HG03060 (cell line): Measurements from ENCODE around the gene NASP.
"Not testable (repeated sequence)": the region's sequence is repeated elsewhere in the genome, so short reads cannot be mapped to it uniquely, and the experiment has no call there.

Experiments
- ATAC-seq: cut with Tn5 transposase; IDR thresholded peaks from one replicate; pipeline ENCODE4 v1.9.1; 2021; ENCODE audit warnings: low read depth, moderate number of reproducible peaks; ENCODE audit not compliant: unreplicated experiment

Gene NASP

DNA sequence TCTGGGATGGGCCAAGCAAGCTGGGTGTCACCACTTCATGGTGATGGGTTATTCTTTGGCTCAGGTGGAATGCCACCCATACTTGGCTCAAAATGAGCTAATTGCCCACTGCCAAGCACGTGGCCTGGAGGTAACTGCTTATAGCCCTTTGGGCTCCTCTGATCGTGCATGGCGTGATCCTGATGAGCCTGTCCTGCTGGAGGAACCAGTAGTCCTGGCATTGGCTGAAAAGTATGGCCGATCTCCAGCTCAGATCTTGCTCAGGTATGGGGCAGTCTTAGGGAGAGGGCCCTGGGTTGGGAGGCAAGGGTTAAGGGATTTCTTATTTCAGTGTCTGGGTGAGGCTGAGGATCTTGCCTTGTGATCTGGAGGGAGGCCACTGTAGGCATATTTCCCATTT, 15.4 kb upstream of the NASP start:
- no peak for ATAC-seq

DNA sequence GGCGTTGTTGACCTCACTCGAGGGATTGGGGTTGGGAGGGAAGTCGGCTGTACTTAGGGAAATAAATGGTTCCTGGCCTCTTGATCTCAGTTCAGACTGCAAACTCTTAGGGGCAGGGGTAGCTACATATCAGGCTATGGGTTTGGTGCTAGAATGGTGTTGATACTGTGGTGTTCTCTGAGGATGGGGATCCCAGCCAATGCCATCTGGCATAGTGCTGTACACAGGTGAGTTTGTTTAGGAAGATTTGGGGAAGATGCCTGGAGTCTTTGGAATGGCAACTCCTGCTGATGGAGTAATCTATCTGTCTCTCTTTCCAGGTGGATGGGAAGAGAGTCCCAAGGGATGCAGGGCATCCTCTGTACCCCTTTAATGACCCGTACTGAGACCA, 14.3 kb upstream of the NASP start:
- no peak for ATAC-seq

DNA sequence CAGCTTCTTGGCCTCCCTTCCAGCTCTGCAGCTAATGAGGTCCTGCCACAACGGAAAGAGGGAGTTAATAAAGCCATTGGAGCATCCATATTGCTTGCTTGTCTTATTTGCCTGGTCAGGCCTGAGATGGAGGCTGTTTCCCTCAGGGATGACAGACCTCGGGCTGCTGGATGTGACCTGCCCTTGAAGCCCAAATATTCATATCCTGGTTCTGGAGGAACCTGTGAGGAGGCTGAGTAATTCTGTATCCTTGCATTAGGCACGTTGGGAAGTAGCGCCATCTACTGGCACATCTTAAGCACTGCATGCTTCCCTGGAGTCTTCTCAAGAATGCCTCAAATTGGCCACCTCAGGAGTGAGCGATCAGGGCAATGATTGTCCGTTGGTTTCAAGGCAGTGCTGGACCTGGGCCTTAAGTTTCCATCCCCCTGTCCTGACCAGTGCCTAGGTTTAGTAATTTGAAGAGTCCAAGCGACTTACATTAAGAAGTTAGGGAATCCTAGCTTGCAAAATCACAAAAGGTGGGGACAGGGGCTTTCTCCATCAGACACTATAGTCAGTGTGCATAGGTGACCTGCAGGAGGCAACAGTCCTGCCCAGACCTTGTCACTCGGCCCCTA, 13.8 kb upstream of the NASP start:
- ATAC-seq = no peak

DNA sequence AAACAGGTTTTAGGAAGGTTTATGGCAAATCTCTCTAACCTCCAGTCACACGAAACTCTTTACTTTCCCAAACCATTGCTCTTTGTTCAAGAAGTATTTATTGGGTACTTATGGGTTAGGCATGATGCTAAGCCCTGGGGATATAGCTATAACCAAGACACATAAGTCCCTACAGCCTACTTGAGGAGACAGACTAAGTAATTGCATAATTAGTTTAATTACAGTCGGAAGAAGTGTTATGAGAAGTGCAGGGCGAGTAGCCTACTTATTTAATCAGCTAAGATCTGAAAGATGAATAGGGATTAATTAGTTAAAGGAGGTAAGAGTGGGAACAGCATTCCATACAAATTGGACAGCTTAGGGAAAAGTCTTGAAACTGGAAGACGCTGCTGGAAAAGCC, 13.2 kb upstream of the NASP start:
- ATAC-seq = no peak

DNA sequence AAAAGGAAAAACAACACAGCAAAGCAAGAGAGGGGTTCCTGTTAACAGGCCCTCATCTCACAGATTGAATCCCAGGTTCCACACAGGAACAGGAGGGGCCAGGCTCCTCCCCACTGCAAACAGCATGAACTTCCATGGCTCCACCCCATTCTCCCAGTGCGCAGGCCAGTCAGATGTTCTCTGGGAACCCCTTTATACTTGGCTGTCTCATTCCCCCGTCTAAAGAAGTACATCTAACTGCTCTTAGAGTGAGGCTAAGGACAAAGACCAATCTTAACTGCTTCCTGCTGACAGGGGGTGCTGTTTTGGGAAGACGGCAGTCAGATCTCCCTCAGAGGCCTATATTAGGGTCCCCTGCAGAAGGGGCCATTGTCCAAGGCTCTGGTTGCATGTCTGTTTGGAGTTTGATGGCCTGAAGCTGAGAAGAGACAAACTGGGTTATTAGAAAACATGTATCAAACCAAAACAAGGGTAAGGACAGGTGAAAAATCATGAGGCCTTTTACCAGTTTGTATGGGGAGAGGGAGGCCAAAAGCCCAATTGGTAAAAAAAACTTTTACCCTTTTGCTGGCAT, 10.5 kb upstream of the NASP start:
- ATAC-seq = no peak

DNA sequence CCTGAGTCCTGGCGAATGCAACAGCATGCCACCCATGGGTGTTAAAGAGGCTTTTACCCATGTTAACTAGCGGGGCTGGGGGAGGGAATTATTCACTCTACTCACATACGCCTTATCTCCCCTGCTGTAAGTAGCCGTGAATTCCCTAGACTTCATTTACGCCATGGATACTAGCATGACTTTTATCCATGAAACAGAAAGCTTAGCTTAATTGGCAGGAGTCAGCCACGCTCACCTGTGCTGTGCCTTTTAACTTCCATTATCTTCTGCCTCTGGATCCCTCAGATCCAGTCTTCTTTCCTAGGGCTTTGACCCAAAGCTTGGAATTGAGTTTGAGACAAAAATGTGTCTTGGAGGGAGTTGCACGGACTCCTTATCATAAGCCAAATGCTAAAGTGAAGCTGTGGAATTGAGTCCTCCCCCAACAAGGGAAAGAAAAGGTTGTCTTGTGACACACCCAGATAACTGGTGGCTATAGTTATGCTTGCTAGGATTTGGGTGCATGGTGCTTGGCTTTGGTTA, 9.7 kb upstream of the NASP start:
- no peak for ATAC-seq

DNA sequence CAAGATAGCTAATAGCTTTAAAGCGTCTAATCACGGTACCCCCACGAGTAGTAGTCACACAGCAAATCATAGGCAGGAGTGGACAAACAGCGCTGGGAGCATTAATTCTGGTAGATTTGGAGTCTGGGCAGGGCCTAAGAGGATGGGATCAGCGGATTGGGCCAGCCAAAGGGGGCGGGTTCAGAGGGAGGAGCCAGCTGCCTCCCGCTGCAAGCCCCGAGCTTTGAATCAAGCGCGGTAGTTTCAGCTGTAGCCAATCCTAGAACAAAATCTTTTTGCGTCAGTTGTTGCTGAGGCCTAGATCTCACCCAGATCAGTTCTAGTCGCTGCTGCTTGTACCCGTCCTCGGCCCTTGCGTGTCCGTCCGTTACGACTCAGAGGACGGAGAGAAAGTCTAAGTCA, 576 bp upstream of the NASP start:
- ATAC-seq = peak; percentile 63

DNA sequence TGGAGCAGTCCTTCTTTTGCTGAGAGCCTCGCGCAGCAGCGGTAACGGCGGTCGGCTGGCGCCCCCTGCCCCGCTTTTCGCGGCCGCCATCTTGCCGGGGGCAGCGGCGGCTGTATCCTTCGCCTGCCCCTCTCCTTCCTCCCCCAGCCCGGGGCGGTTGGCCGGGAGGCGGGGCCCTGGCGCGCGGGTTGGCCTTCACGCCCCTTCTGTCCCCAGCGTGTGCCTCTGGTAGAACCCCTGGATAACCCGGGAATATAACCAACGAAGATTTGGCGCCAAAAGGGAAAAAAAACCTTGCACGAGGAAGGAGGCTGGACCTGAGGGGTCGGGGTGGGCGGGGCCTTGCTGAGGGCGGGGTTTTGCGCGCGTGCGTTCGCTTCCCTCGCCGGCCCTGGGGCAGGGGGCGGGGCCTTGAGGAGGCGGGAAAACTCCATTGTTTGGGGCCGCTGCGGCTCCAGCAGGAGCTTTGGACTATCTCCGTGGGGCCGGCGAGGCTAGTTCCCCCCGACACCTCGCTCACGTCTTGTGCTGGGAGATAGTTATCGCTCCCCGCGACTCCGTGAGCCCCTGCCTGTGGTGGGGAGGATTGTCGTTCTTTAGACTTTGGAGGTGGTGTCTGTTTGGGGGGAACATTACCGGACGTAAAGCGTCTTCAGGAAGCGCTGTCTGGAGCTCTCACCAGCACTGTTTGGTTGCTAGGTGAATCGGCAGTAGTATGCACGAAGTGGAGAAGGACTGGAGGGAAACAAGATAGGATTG, 689 bp downstream of the NASP start:
- no peak for ATAC-seq

DNA sequence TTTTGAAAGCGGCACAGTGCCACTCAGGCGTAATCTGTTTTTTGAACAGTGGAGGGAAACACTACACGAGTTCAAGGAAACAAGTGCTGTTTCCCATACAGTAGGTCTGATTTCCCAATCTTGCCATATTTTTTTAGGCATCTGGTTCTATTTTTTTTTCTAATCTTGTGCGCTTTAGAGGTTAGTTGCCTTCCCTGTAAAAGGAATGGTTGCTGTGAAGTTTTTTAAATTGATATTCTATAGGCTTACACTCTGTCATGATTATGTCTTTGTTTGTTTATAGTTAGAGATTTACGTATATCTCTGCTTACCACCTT, 1.2 kb downstream of the NASP start:
- ATAC-seq = no peak

DNA sequence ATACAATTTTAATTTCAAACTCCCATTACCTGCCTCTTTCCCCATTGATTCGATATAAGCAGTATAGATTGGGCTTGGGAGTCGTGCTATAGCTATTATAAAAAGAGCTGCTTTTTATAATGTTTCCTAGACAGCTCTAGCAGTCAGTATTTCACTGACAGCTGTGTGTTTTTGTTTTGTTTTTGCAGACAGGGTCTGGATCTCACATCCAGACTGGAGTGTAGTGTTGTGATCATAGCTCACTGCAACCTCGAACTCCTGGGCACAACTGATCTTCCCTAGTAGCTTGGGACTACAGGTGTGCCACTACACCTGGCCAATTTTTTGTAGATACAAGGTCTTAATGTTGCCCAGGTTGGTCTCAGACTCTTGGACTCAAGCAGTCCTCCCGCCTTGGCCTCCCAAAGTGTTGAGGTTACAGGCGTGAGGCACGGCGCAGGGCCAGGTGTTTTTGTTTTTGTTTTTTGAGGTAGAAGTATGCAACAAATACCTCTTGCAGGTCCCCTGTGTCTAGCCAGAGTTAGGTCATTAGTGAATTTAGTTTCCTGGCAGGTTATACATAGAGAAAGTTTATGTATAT, 1.7 kb downstream of the NASP start:
- no peak for ATAC-seq

DNA sequence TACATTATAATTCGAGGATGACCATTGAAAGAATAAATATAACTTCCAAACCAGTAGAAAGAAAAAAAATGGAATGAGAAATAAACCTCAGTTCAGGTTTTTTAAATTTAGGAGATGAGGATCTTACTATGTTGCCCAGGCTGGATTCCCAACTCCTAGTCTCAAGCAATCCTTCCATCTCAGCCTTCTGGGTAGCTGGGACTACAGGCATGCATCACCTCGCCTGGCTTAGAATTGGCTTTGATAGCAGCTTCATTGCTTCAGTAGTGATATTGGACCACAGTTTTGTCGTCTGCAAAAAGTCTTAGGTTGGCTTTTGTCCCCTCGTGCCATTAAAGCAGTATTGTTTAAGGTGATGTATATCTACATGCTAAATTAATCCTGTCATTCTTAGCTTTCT, 2.9 kb downstream of the NASP start:
- ATAC-seq = no peak

DNA sequence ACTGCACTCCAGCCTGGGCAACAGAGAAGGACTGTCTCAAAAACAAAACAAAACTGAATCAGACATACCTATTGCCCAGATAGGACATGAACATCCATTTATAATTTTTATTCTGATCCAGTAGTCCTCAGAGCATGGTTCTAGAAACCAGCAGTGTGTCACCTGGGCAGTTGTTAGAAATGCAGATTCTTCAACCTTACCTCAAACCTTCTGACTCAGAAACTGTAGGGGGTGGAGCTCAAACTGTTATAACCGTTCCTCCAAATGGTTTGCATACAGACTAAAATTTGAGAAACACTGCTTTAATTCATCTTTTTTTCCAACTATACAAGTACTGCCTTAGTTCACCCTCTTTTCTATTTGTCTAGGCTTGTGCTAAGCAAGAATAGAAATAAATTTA, 6.0 kb downstream of the NASP start:
- no peak for ATAC-seq

DNA sequence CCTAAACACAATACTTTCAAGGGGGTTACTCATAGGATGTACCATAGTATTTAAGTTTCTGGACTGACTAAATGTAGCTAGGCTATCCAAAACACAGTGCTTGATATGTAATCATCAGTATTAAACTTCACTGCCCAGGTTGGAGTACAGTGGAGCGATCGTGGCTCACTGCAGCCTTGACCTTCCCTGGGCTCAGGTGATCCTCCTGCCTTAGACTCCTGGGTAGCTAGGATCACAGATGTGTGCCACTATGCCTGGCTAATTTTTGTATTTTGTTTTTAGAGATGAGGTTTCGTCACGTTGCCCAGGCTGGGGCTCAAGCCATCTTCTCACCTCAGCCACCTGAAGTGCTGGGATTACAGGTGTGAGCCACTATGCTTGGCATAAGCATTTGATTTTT, 10.6 kb downstream of the NASP start:
- no peak for ATAC-seq

DNA sequence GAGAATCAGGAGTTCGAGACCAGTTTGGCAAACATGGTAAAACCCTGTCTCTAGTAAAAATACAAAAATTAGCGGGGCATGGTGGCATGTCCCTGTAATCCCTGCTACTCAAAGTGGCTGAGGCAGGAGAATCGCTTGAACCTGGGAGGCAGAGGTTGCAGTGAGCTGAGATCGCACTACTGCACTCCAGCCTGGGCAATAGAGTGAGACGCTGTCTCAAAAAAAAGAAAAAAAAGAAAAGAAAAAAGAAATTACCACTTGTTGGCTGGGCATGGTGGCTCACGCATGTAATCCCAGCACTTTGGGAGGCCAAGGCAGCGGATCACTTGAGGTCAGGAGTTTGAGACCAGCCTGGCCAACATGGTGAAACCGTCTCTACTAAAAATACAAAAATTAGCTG, 12.9 kb downstream of the NASP start:
- not testable (repeated sequence) for ATAC-seq

DNA sequence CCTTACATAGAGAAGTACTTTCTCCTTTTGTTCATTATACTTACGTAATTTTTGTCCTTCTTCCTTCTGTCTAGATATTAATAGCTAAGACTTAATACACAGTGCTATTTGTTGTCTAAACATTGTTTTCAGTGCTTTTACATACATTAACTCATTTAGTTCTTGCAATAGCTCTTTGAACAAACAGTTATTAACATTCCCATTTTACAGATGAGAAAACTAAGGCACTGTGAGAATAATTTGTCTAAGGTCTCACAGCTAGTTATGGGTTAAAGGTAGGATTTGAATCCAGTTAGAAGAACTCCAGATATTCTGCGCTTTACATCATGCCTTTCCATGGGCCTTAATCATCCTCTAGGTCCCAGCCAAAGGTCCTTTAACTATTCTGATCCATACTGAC, 20.4 kb downstream of the NASP start:
- ATAC-seq = no peak

DNA sequence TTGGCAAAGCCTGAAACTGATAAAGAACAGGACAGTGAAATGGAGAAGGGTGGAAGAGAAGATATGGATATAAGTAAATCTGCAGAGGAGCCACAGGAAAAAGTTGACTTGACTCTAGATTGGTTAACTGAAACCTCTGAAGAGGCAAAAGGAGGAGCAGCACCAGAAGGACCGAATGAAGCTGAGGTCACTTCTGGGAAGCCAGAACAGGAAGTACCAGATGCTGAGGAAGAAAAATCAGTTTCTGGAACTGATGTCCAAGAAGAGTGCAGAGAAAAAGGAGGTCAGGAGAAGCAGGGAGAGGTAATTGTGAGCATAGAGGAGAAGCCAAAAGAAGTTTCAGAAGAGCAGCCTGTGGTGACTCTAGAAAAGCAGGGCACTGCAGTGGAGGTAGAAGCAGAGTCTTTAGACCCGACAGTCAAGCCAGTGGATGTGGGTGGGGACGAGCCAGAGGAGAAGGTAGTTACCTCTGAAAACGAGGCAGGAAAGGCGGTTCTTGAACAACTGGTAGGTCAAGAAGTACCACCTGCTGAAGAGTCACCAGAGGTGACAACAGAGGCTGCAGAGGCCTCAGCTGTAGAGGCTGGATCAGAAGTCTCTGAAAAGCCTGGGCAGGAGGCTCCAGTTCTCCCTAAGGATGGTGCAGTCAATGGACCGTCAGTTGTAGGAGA, 23.7 kb downstream of the NASP start:
- ATAC-seq = no peak

DNA sequence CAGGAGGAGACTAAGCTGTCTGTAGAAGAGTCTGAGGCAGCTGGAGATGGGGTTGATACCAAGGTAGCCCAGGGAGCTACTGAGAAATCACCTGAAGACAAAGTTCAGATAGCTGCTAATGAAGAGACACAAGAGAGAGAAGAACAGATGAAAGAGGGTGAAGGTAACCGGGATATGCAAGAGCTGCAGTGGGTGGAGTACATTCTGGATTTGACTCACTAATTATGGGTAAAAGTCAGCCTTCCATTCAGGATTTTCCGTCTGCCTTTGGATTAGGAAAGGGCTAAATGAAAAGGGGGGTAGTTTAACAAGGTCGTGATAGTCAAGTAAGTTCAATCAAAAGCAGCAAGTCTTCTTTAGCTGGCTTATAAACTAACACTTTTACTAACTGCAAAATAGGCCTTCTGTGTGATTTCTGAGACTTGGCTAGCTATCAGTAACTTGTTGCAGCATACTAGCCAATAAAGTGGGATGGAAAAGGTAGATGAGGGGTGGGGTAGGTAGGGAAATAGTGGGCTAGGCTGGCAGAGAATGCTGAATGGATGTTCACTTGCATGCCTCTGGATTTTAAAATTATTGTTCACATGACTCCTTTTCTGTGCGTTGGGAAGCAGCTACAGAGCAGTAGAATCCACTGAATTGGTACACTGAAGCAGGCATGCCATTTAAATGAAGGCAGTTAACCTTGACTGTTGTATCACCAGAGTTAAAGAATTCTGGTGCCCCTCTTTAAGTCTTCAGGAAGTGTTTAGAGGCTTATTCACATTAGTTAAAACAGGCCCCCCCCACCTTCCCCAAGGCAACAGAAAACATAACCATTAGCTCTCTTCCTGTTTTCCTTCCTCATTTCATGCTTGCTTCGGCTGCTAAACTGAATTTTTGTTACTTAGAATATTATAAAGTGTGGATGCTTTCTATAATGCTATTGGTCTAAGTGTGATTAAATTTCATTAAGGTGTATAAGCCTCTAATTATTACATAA, 24.6 kb downstream of the NASP start:
- no peak for ATAC-seq

DNA sequence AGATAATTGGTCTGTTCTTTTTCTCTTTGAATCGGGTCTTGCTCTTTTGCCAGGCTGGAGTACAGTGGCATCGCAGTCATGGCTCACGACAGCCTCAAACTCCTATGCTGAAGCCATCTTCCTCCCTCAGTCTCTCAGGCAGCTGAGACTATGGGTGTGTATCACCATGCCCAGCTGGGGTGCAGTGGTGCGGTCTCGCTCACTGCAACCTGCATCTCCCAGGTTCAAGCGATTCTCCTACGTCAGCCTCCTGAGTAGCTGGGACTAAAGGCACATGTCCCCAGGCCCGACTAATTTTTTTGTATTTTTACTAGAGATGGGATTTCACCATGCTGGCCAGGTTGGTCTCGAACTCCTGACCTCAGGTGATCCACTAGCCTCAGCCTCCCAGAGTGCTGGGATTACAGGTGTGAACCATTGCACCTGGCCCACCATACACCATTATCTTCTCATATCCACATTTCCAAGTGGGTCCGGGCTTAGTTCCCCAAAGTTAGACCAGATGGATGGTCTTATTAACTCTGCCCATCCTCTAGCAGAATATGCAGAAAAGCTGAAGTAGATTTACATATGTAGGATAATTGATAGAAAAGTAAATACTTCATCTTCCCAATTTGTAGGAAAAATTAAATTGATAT, 26.9 kb downstream of the NASP start:
- no peak for ATAC-seq

DNA sequence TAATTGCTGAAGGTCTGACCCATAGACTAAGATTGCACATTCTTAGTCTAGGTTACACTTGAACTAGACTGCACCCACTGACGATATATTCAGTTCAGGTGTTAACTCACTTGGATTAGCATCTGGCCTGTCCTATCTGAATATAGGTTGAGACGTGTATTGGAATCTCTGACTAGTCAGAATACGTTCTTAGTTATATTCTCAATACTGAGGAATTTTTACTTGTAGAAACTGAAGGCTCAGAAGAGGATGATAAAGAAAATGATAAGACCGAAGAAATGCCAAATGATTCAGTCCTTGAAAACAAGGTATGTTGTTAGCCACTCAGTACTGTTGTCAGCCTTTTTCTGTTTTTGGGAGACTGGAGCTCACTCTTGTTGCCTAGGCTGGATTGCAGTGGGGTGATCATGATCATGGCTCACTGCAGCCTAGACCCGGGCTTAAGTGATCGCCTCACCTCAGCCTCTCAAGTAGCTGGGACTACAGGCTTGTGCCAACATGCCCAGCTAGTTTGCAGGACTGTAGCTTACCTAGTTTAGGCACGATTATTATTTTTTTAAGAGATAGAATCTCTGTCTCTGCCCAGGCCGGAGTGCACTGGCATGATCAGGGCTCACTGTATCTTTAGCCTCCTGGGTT, 29.2 kb downstream of the NASP start:
- ATAC-seq = no peak
